Neural progenitor cell (in vitro differentiated cells): ENCODE results near the gene GDI1. TPM values are rescaled to one million over a fixed set of nuclear protein-coding genes. Genes with fewer than 3 reads are reported as not detected.
"Not testable (repeated sequence)": the region's sequence is repeated elsewhere in the genome, so short reads cannot be mapped to it uniquely, and the experiment has no call there.

Experiments
- DNase-seq: peaks from one replicate; pipeline ENCODE4 v3.0.0-alpha.2; 2016; ENCODE audit warnings: low spot score
- H2AFZ ChIP-seq: fragments of 200-600 bp; sonication (generic); replicated peaks from 2 replicates; pipeline ENCODE4 v1.6.1; 2016; ENCODE audit warnings: antibody characterized with exemption
- H3F3A ChIP-seq: fragments of 200-600 bp; sonication (generic); 2 replicates; pipeline ENCODE4 v1.6.1; 2016; ENCODE audit warnings: antibody characterized with exemption, low read depth
- H3K27ac ChIP-seq: fragments of 200-600 bp; sonication (generic); 2 replicates; pipeline ENCODE4 v1.5.1; 2016; ENCODE audit warnings: mild to moderate bottlenecking
- H3K27me3 ChIP-seq: fragments of 200-600 bp; sonication (generic); 2 replicates; pipeline ENCODE4 v1.6.1; 2016; ENCODE audit warnings: mild to moderate bottlenecking, moderate library complexity
- H3K36me3 ChIP-seq: fragments of 200-600 bp; sonication (generic); 2 replicates; pipeline ENCODE4 v1.5.1; 2016
- H3K4me1 ChIP-seq: fragments of 200-600 bp; sonication (generic); 2 replicates; pipeline ENCODE4 v1.6.1; 2016; ENCODE audit warnings: mixed run types
- H3K4me2 ChIP-seq: fragments of 200-600 bp; sonication (generic); 2 replicates; pipeline ENCODE4 v1.6.1; 2016
- H3K4me3 ChIP-seq: fragments of 200-600 bp; sonication (generic); 2 replicates; pipeline ENCODE4 v1.5.1; 2016
- H3K79me2 ChIP-seq: fragments of 200-600 bp; sonication (generic); 2 replicates; pipeline ENCODE4 v1.6.1; 2016; ENCODE audit warnings: low read depth
- H3K9ac ChIP-seq: fragments of 200-600 bp; sonication (generic); 2 replicates; pipeline ENCODE4 v1.6.1; 2016
- H3K9me3 ChIP-seq: fragments of 200-600 bp; sonication (generic); 2 replicates; pipeline ENCODE4 v1.5.1; 2016; ENCODE audit warnings: low read depth
- H4K20me1 ChIP-seq: fragments of 200-600 bp; sonication (generic); 2 replicates; pipeline ENCODE4 v1.6.1; 2016; ENCODE audit warnings: low read depth
- H3K27ac Mint-ChIP-seq: 3 replicates; pipeline ENCODE4 v1.8.0; 2021; ENCODE audit warnings: mixed read lengths
- H3K27me3 Mint-ChIP-seq: 2 replicates; pipeline ENCODE4 v1.8.0; 2022; ENCODE audit warnings: low read depth, mild to moderate bottlenecking, inconsistent platforms, moderate library complexity, mixed read lengths; ENCODE audit not compliant: insufficient read depth
- H3K36me3 Mint-ChIP-seq: 3 replicates; pipeline ENCODE4 v1.8.0; 2021; ENCODE audit warnings: mixed read lengths
- H3K4me1 Mint-ChIP-seq: 3 replicates; pipeline ENCODE4 v1.8.0; 2021; ENCODE audit warnings: mixed read lengths
- H3K4me3 Mint-ChIP-seq: 3 replicates; pipeline ENCODE4 v1.8.0; 2021; ENCODE audit warnings: mild to moderate bottlenecking, moderate library complexity, mixed read lengths
- H3K9me3 Mint-ChIP-seq: 3 replicates; pipeline ENCODE4 v1.8.0; 2020; ENCODE audit warnings: mixed read lengths
- EZH2 ChIP-seq: fragments of 200-600 bp; sonication (generic); IDR thresholded peaks from 2 replicates; pipeline ENCODE4 v1.6.1; 2017; ENCODE audit warnings: antibody characterized with exemption, mild to moderate bottlenecking, moderate library complexity
- EZH2phosphoT487 ChIP-seq: fragments of 200-600 bp; sonication (generic); IDR thresholded peaks from 2 replicates; pipeline ENCODE4 v1.6.1; 2017; ENCODE audit warnings: antibody characterized with exemption
- total RNA-seq: library from RNA; depleted of rRNA; stranded (reverse); fragments of >200 nt; gene quantifications from 2 replicates; pipeline ENCODE4 v1.2.3, GENCODE V29; 2015; ENCODE audit warnings: low replicate concordance
- TF ChIP-seq, protein P1 (sequence below): fragments of 200-600 bp; sonication (generic); IDR thresholded peaks from 2 replicates; pipeline ENCODE4 v1.5.1; 2017; ENCODE audit warnings: antibody characterized with exemption, mild to moderate bottlenecking

Gene GDI1
- total RNA-seq, result 119 and 244 TPM in 2 replicates

DNA sequence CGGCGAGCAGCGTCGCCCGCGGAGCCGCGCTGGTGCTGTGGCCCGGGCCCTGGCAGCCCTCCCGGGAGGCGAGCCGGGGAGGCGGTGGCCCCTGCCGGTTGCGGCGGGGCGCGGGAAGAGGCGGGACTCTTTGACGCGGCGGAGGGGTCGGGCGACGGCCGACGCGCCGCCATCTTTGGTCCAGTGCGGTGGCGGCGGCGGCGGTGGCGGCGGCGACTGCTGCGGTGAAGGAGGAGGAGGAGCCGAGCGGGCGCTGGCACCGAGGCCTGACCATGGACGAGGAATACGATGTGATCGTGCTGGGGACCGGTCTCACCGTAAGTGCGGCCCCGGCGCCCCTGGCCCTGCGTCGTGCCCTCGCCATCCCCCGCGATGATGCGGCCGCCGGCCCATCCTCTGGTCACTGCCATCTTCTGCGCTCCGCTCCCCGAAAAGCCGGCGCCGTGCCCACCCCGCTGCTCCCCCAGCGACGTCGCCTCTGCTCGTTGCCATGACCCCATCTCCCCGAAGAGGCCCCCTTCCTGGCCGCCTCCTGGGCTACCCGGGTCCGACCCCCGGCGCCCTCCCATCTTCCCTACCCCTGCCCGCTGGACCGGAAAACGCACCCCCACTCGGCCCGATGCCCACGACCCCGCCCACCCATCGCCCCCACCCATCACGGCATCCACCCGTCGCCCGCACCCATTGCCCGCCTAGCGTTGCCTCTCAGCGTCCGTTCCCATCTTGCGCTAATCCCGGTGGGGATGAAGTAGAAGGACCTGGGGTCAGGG, at the start of gene GDI1:
Gene GDI1, plus strand, starts transcription at position 172 of the 770 bp plus-strand sequence. Its CDS starts 101 bp downstream, at position 273.
- no peaks in the 10 kb centered on the region for H3K9me3 ChIP-seq
- H3K79me2 ChIP-seq, result peaks cover 36% of the 10 kb centered on the region
- H3K36me3 ChIP-seq, result no peaks in the 10 kb centered on the region
- peak within 1 kb of the TSS; percentile 71 for H3K4me3 ChIP-seq
- peaks cover 16% of the 10 kb centered on the region for H3K27me3 Mint-ChIP-seq
- H3K36me3 Mint-ChIP-seq, result peaks cover 6% of the 10 kb centered on the region
- no peaks in the 10 kb centered on the region for H3K27me3 ChIP-seq
- peak; percentile 69 for DNase-seq
- H3K27ac ChIP-seq, result peak within 1 kb of the TSS; percentile 98
- H3K4me2 ChIP-seq, result peak within 1 kb of the TSS; percentile 86
- H3K4me3 Mint-ChIP-seq, result peak within 1 kb of the TSS; percentile 92
- peaks cover 10% of the 10 kb centered on the region for H3K4me1 Mint-ChIP-seq
- peaks cover 29% of the 10 kb centered on the region for H3K9me3 Mint-ChIP-seq
- peak within 1 kb of the TSS; percentile 75 for H3K9ac ChIP-seq
- TF ChIP-seq, protein P1, sequence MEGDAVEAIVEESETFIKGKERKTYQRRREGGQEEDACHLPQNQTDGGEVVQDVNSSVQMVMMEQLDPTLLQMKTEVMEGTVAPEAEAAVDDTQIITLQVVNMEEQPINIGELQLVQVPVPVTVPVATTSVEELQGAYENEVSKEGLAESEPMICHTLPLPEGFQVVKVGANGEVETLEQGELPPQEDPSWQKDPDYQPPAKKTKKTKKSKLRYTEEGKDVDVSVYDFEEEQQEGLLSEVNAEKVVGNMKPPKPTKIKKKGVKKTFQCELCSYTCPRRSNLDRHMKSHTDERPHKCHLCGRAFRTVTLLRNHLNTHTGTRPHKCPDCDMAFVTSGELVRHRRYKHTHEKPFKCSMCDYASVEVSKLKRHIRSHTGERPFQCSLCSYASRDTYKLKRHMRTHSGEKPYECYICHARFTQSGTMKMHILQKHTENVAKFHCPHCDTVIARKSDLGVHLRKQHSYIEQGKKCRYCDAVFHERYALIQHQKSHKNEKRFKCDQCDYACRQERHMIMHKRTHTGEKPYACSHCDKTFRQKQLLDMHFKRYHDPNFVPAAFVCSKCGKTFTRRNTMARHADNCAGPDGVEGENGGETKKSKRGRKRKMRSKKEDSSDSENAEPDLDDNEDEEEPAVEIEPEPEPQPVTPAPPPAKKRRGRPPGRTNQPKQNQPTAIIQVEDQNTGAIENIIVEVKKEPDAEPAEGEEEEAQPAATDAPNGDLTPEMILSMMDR, result no peak
- TF ChIP-seq EZH2 (no peak), EZH2phosphoT487 (no peak)
- no peak within 1 kb of the TSS for H2AFZ ChIP-seq
- H4K20me1 ChIP-seq, result peaks cover 33% of the 10 kb centered on the region
- peak within 1 kb of the TSS; percentile 99 for H3K27ac Mint-ChIP-seq
- no peaks in the 10 kb centered on the region for H3K4me1 ChIP-seq
- peaks cover 8% of the 10 kb centered on the region for H3F3A ChIP-seq

DNA sequence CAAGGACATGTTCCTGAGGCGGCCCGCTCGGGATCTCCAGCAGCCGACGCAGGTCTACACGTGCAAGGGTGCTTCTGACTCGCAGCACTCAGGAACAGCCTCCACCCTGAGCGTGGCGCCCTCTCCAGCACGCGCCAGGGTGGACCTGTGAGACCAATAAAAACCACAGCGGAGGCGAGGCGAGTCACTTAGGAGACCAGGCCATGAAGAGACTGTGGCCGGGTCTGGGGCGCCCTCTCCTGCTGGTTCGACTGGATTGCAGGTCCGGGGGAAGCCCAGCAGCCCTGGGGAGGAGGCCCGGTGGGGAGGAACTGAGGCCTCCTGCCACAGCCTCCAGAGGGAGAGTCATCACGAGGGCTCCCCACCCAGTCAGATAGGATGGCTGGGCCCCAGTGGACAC, 48.9 kb upstream of the GDI1 start:
- H3F3A ChIP-seq, H3K4me2 ChIP-seq, H4K20me1 ChIP-seq, H3K9ac ChIP-seq, H3K4me3 ChIP-seq, H3K27ac ChIP-seq, H3K4me3 Mint-ChIP-seq, H3K9me3 ChIP-seq, H3K36me3 ChIP-seq, H3K27me3 Mint-ChIP-seq, H3K27ac Mint-ChIP-seq, H3K4me1 ChIP-seq, DNase-seq, H3K79me2 ChIP-seq, H3K4me1 Mint-ChIP-seq, H3K27me3 ChIP-seq, H3K9me3 Mint-ChIP-seq, H3K36me3 Mint-ChIP-seq, H2AFZ ChIP-seq: not testable (repeated sequence)

DNA sequence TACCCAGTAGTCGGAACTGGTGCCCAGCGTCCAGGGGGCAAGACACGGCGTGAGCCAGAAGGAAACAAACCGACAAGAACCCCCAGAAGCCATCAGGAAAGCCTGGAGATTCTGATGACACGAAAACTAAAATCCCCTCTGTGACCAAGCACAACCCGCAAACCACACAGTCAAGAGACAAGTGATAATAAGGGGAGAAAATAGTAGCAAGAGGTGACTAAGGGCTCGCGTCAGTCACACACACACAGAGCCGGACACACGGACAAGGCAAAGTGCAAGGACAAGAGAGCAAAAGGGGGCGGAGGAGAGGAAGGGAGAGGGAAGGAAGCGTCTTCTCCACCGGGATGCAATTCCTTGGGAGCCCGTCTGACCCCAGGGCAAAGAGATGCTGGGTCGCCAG, 48.3 kb upstream of the GDI1 start:
- H3K27ac ChIP-seq, H3K27me3 ChIP-seq, H3K9me3 Mint-ChIP-seq, H3K27me3 Mint-ChIP-seq, H3F3A ChIP-seq, H3K27ac Mint-ChIP-seq, H3K4me1 ChIP-seq, H3K4me2 ChIP-seq, H2AFZ ChIP-seq, DNase-seq, H3K36me3 ChIP-seq, H3K9ac ChIP-seq, H4K20me1 ChIP-seq, H3K9me3 ChIP-seq, H3K36me3 Mint-ChIP-seq, H3K79me2 ChIP-seq, H3K4me1 Mint-ChIP-seq, H3K4me3 ChIP-seq, H3K4me3 Mint-ChIP-seq: not testable (repeated sequence)

DNA sequence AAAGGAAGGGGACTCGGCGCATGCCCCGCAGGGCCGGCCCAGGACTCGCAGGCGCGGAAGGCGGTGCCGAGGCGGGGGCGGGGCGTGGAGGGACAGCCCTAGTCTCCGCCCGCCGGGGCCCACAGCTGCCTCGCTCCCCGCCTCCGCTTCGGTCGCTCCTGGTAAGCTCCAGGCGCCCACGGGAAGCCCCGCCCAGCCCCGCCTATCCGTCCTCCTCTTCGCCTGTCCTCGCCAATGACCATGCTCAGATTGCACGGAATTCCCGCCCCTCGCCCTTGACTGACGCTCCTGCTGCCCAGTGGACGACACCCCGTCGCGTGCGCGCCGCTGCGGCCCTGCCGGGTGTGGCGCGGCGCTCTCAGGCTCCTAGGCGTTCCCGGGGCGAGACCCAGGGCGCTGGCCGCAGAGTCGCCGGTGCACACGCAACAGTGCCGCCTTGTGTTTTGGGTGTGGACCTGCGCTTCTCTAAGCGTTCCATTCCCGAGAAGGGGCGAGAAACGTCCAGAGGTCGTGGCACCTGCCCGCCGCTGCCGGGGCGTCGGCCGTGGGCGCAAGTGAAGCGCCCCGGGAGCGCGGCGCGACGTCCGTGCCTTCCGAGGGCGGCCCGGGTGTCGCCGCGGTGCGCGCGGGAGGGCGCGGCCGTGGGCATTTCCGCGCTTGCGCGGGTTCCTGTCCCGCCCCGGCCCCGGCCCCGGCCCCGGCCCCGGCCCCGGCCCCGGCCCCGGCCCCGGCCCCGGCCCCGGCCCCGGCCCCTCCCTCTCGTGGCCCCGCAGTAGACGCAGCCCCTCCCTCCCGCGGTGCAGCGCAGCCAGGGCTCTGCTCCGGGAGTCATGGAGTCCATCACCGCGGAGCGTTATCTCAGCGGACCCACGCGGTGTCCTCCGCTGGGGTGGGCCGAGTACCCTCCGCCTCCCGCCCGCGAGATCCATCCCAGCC, 46.9 kb upstream of the GDI1 start:
- not testable (repeated sequence) for H3K4me3 ChIP-seq, H3K4me1 ChIP-seq, H4K20me1 ChIP-seq, H3K4me2 ChIP-seq, H3K9me3 Mint-ChIP-seq, H3K36me3 Mint-ChIP-seq, H3K27ac Mint-ChIP-seq, H3K9me3 ChIP-seq, H3K27ac ChIP-seq, H3K4me3 Mint-ChIP-seq, H3K9ac ChIP-seq, H3K27me3 ChIP-seq, H3F3A ChIP-seq, H3K79me2 ChIP-seq, DNase-seq, H3K27me3 Mint-ChIP-seq, H2AFZ ChIP-seq, H3K36me3 ChIP-seq, H3K4me1 Mint-ChIP-seq

DNA sequence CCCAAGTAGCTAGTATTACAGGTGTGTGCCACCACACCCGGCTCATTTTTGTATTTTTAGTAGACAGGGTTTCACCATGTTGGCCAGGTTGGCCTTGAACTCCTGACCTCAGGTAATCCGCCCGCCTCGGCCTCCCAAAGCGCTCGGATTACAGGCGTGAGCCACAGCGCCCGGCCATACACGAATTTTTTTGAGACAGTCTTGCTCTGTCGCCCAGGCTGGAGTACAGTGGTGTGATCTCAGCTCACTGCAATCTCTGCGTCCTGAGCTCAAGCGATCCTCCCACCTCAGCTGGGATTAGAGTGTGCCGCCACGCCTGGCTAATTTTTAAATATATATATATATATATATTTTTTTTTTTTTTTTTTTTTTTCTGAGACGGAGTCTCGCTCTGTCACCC, 40.6 kb upstream of the GDI1 start:
- not testable (repeated sequence) for H2AFZ ChIP-seq, H3K4me1 ChIP-seq, H3K4me2 ChIP-seq, H3K9me3 ChIP-seq, H3K27me3 ChIP-seq, H3K27ac Mint-ChIP-seq, H3K27me3 Mint-ChIP-seq, DNase-seq, H3K27ac ChIP-seq, H3K9ac ChIP-seq, H3K4me3 Mint-ChIP-seq, H3K36me3 ChIP-seq, H3K4me3 ChIP-seq
- peaks cover 20% of the 10 kb centered on the region for H3K79me2 ChIP-seq
- H3K9me3 Mint-ChIP-seq, result peaks cover 17% of the 10 kb centered on the region
- peaks cover 22% of the 10 kb centered on the region for H4K20me1 ChIP-seq
- peaks cover 13% of the 10 kb centered on the region for H3K36me3 Mint-ChIP-seq
- peaks cover 13% of the 10 kb centered on the region for H3K4me1 Mint-ChIP-seq
- H3F3A ChIP-seq, result peaks cover 40% of the 10 kb centered on the region
